Gastrocnemius medialis (tissue), 4 donors: Measurements from ENCODE around the gene KCNQ4.

ENCODE experiments used
- POLR2A ChIP-seq, 2 donors: fragments of 450-650 bp; IDR thresholded peaks; one replicate each; pipeline ENCODE4 v1.6.1; 2017; ENCODE audit warnings: antibody characterized with exemption in 2 of 2, mild to moderate bottlenecking in 2 of 2, moderate library complexity in 2 of 2
- TF ChIP-seq, protein P1 (sequence below), 5 experiments: fragments of 450-650 bp in 3 of 5; fragments of 200-600 bp in 2 of 5; sonication (generic) in 2 of 5; IDR thresholded peaks in 4 of 5; conservative IDR thresholded peaks in 1 of 5; 1 replicate in 4 of 5; 2 replicates in 1 of 5; pipeline ENCODE4 v1.5.1; 2016 to 2019; ENCODE audit warnings: antibody characterized with exemption in 5 of 5, mild to moderate bottlenecking in 3 of 5, moderate library complexity in 3 of 5

DNA sequence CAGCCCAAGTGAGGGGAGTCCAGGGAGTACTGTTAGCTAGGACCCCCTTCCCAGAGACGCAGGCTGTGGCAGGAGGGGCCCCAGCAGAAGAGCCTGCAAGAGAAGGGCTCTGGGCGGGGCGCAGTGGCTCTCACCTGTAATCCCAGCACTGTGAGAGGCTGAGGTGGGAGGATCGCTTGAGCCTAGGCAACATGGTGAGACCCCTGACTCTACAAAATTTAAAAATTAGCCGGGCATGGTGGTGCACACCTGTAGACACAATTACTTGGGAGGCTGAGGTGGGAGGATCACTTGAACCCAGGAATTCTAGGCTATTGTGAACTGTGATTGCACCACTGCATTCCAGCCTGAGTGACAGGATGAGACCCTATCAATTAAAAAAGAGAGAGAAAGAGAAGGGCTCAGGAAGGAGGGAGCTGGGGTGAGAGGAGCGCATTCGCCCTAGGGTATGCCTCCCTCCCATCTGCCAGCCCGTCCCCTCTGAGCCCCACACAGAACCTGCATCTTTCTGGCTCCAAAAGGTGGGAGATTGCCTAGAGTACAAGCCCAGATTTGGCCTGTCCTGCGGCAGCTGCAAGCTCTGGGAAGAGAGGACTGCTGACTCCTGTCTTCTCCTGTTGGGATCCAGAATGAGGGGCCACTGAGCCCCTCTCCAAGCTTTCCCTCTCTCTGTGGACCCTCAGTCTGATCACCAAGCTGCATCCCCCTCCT is 3.6 kb downstream of the KCNQ4 start:
- TF ChIP-seq POLR2A (IDR thresholded peaks at IDR 0.05), result no peak
- TF ChIP-seq, protein P1, sequence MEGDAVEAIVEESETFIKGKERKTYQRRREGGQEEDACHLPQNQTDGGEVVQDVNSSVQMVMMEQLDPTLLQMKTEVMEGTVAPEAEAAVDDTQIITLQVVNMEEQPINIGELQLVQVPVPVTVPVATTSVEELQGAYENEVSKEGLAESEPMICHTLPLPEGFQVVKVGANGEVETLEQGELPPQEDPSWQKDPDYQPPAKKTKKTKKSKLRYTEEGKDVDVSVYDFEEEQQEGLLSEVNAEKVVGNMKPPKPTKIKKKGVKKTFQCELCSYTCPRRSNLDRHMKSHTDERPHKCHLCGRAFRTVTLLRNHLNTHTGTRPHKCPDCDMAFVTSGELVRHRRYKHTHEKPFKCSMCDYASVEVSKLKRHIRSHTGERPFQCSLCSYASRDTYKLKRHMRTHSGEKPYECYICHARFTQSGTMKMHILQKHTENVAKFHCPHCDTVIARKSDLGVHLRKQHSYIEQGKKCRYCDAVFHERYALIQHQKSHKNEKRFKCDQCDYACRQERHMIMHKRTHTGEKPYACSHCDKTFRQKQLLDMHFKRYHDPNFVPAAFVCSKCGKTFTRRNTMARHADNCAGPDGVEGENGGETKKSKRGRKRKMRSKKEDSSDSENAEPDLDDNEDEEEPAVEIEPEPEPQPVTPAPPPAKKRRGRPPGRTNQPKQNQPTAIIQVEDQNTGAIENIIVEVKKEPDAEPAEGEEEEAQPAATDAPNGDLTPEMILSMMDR (IDR thresholded peaks at IDR 0.05 in 4 of 5, conservative IDR thresholded peaks at IDR 0.05 in 1 of 5), result no peak
